H4 (cell line): Measurements from ENCODE around the gene HSD17B13. TPM values are rescaled to one million over a fixed set of nuclear protein-coding genes. Genes with fewer than 3 reads are reported as not detected.
A peak's percentile ranks its signal among the peaks of the same experiment; 100 is the strongest.
"Not testable (repeated sequence)": the region's sequence is repeated elsewhere in the genome, so short reads cannot be mapped to it uniquely, and the experiment has no call there.

Experiments
- DNase-seq: peaks from one replicate; pipeline ENCODE4 v3.0.0-alpha.2; 2015; ENCODE audit warnings: low spot score
- total RNA-seq: library from RNA; depleted of rRNA; stranded (reverse); fragments of >200 nt; shearing (Covaris generic); gene quantifications from 2 replicates; pipeline ENCODE4 v1.2.3, GENCODE V29; 2014

Gene HSD17B13
- total RNA-seq, 1 experiment from 2014 or later: 7.0 TPM

DNA sequence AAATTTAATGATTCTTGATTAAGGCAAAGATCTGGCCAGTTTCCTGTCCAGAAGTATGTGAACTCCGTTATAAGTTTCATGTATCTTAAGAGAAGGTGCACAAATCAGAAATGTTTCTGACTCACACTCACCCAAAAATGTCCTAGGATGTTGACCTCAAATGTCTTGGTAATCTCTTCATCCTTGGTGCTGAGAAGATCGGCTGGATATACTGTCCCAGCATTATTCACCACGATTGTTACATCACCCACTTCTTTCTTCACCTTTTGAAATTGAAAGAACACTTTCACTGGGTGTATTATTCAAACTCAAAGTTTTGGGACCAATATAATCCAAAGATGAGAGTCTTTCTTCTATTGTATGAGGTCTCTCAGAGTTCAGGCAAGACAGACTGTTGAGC lies 5.7 kb downstream of the HSD17B13 start:
- no peak for DNase-seq

DNA sequence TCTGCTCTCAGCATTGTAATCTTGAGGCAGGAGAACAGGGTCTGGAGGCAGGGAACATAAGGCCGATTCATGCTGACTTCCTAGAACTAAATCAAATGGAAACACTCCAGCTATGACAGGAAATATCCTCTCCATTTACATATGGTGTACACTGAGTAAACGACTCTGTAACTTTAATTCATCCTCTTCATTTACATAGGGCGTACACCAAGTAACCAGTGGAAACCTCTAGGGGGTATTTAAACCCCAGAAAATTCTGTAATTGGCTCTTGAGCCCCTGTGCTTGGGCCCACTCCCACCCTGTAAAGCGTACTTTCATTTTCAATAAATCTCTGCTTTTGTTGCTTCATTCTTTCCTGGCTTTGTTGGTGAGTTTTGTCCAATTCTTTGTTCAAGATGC lies 7.7 kb downstream of the HSD17B13 start:
- not testable (repeated sequence) for DNase-seq

DNA sequence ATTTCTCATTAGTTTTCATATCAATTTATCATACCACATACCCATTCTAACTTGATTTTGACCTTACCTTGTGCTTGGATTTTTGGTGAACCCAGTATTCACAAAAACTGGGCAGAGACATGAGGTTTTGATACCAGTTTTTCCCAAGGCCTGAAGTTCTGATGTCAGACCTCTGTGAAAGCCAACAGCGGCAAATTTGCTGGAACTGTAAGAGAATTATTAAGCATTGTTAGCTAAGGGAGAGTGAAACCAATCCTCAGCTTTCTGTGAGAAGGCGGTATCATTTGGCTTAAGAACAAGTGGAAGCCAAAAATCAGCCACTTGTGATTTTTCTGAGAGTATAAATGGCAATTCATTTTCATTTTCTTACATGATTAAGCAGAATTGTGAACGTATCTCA lies 8.9 kb downstream of the HSD17B13 start:
- no peak for DNase-seq

DNA sequence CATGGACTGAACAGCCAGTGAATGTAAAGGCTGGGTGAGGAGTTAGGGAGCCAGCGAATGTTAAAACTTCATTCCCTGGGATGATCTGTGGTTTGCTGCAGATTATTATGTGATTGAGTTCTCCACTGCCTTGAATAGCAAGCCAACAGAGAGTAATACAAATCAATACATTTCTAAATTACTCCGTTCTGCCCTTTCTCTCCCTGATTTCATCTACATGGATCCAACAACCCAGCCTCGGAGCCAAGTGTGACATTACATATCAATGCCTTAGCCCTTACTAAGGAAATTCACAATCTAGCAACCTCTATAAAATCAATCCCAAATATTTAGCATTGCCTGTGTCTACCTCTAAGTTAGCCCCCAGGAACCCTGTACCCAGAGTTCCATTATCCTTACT lies 11.0 kb downstream of the HSD17B13 start:
- no peak for DNase-seq

DNA sequence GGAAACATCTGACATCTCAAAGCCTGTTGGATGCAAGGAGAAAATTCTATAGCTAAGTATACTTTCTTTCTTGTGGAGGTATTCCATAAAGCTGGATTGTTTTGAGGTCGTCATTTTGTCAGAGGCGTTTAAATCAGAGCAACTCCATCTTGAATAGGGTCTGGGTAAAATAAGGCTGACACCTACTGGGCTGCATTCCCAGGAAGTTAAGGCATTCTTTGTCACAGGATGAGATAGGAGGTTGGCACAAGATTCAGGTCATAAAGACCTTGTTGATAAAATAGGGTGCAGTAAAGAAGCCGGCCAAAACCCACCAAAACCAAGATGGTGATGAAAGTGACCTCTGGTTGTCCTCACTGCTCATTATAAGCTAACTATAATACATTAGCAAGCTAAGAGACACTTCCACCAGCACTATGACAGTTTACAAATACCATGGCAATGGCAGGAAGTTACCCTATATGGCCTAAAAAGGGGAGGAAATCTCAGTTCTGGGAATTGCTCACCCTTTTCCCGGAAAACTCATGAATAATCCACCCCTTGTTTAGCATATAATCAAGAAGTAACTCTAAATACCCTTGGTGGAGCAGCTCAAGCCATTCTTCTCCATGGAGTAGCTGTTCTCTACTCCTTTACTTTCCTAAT lies 11.9 kb downstream of the HSD17B13 start:
- DNase-seq: peak; percentile 74

- no peak for DNase-seq
Observed at GRCh38 chr4:87309625-87310024, 13.1 kb downstream of the HSD17B13 start.

DNA sequence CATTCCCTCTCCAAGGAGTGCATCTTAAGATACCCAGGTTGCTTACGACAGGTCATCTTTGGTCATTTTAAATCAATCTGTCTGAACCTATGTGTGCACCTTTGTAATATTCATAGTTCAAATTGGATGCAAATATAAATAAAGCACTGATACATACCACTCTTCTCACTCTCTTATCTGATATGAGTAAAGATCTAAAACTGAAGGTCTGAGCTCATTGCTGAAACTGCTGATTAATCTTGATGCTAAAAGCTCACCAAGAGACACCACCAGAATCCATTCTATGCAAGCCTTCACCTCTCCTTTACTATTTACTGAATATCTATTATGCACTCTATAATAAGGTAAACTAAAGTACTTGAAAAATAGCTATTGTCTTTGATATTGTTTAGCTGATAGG lies 16.6 kb downstream of the HSD17B13 start:
- DNase-seq: no peak

- DNase-seq: no peak
Observed at GRCh38 chr4:87305562-87305961, 17.1 kb downstream of the HSD17B13 start.

GRCh38 chr4:87304745-87305432 lies 17.8 kb downstream of the HSD17B13 start:
- peak; percentile 84 for DNase-seq

- no peak for DNase-seq
Observed at GRCh38 chr4:87299898-87300297, 22.8 kb downstream of the HSD17B13 start.

- DNase-seq: no peak
Observed at GRCh38 chr4:87298362-87298761, 24.3 kb downstream of the HSD17B13 start.

DNA sequence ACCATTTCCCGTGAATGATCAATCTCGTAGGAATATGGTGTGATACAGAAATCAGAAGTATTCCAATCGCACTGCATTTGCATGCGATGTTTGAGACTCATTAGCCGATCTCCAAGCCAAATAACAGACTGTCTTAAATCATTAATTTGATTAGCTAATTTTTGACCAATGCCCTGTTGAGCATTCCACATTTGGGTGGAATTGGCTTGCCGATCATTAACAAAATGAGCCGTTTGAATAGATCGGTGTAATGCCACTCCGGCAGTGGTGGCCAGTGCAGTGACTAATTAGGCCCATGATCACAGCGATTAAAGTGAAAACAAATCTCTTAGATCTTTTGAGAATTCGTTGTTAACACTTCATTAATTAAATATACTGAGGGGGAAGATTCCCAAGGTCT lies 27.8 kb downstream of the HSD17B13 start:
- not testable (repeated sequence) for DNase-seq

- not testable (repeated sequence) for DNase-seq
Observed at GRCh38 chr4:87293889-87294288, 28.8 kb downstream of the HSD17B13 start.

GRCh38 chr4:87286970-87287369 lies 35.7 kb downstream of the HSD17B13 start:
- no peak for DNase-seq

DNA sequence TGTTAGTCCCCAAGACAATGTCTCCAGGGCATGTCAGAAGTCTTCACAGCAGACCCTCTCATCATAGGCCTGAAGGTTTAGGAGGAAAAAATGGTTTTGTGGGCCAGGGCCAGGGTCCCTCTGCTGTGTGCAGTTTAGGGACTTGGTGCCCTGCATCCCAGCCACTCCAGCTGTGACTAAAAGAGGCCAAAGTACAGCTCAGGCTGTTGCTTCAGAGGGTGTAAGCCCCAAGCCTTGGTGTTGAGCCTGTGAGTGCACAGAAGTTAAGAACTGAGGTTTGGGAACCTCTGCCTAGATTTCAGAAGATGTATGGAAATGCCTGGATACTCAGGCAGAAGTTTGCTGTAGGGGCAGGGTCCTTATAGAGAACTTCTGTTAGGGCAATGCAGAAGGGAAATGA lies 38.4 kb downstream of the HSD17B13 start:
- not testable (repeated sequence) for DNase-seq

DNA sequence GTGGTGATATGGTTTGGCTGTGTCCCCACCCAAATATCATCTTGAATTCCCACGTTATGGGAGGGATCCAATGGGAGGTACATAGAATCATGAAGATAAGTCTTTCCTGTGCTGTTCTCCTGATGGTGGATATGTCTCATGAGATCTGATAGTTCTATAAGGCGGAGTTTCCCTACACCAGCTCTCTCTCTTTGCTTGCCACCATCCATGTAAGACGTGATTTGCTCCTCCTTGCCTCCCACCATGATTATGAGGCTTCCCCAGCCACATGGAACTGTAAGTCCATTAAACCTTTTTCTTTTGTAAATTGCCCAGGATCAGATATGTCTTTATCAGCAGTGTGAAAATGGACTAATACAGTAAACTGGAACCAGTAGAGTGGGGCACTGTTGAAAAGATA lies 39.5 kb downstream of the HSD17B13 start:
- DNase-seq: no peak

GRCh38 chr4:87281603-87282002 lies 41.1 kb downstream of the HSD17B13 start:
- no peak for DNase-seq

DNA sequence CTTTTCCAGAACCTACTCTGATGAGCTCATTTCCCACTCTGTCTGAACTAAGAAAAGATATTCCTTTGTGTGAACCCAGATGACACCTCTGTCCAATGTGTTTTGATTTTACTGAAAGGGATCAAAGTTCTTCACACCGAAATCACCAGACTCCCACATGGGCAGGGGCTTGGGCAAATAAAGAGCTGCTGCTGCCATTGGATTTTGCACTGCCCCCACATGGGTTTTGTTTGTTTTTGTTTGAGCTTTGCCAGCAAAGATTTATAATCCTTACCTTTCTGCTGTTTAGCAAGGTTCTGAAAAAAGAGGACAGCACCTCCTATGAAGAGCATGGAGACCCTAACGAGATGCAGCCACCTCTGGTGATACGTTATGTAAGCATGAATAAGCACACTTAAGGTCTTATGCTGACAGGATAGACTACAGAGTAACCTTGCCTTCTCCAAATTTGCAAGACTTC lies 44.3 kb downstream of the HSD17B13 start:
- DNase-seq: no peak

DNA sequence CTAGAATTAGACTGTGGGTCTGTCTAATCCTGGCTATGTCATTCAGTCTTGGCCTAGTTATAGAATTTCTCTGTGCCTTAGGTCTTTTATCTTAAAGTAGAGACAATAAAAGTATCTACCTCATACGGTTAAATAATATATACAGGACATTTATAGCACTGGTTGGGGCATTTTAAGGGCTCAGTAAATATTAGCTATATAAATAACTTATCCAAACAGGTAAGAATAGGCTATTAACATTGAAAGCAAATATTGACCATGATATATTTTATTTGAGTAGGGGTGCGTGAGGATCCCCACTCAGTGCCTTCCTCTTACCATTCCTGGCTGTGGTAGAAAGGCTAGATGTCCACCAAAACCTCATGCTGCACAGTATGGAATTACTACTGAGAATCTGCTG lies 47.4 kb downstream of the HSD17B13 start:
- DNase-seq: no peak

DNA sequence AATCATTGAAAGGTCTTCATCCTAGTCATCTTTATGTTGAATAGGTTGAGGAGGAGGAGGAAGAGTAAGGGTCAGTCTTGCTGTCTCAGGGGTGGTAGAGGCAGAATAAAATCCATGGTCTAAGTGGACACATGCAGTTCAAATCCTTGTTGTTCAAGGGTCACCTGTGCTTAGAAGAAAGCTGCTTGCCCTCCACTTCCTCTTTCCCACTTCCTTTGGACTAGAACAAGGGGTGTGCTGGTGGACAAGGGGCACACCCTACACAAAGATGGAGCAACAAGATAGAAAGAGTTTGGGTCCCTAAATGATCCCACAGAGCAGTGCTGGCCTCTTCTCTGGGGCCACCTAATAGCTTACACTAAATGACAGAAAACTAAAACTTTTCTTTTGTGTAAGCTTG lies 47.9 kb downstream of the HSD17B13 start:
- no peak for DNase-seq

DNA sequence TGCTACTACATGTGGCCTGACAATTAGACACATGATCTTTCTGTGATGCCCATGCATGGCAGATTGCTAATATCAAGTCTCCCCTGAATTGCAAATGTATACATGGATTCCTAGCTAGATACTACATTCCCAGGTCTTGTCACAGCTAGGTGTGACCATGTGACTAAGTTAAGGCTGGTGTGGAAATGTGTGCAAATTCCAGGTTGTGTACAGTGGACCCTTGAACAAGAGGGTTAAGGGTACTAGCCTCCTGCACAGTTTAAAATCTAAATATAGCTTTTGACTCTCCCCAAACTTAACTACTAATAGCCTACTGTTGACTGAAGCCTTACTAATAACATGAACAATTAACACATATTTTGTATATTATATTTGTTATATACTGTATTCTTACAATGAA lies 48.4 kb downstream of the HSD17B13 start:
- DNase-seq: no peak

- no peak for DNase-seq
Observed at GRCh38 chr4:87270825-87271224, 51.9 kb downstream of the HSD17B13 start.

GRCh38 chr4:87270144-87270543 lies 52.5 kb downstream of the HSD17B13 start:
- DNase-seq: peak; percentile 48

DNA sequence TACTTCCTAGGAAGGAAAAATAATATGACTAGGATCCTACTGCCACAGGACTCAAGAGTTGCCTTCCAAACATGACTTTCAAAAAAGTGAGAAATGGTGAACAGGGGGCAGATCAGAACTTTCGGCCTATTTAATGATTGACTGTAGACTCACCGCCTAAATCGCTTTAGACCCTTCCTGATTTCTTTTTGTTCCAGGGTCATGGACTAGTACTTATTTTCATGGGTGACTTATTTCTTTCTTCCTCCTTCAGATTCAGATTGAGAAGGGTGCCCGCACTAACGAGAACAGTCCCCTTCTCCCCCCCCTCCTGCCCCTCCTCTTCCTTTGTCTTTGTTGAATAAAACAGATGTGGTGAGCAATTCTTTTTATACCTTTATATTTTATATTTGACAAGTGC lies 54.3 kb downstream of the HSD17B13 start:
- no peak for DNase-seq
